Measurements from ENCODE around the gene FGFR3.

The FGFR3 gene

GRCh38 chr4:1787411-1788077 lies 5.5 kb upstream of the FGFR3 start:
- no peak for DNase-seq (ENCODE audit: low read depth in 1 of 2, low spot score in 1 of 2)

GRCh38 chr4:1788254-1788973 lies 4.7 kb upstream of the FGFR3 start:
- DNase-seq (ENCODE audit: low read depth in 1 of 2, low spot score in 1 of 2) = no peak

GRCh38 chr4:1789552-1789951 lies 3.5 kb upstream of the FGFR3 start:
- DNase-seq (ENCODE audit: low read depth in 1 of 2, low spot score in 1 of 2) = no peak

GRCh38 chr4:1790005-1790404 lies 3.1 kb upstream of the FGFR3 start:
- no peak for DNase-seq (ENCODE audit: low read depth in 1 of 2, low spot score in 1 of 2)

- DNase-seq (ENCODE audit: low read depth in 1 of 2, low spot score in 1 of 2) = no peak
Measured at GRCh38 chr4:1792158-1792831, 798 bp upstream of the FGFR3 start.

GRCh38 chr4:1793496-1793840 lies 375 bp downstream of the FGFR3 start:
- DNase-seq (ENCODE audit: low read depth in 1 of 2, low spot score in 1 of 2) = peak; percentile 9 to 28

- no peak for DNase-seq (ENCODE audit: low read depth in 1 of 2, low spot score in 1 of 2)
Measured at GRCh38 chr4:1793940-1794808, 1.1 kb downstream of the FGFR3 start.

- no peak for DNase-seq (ENCODE audit: low read depth in 1 of 2, low spot score in 1 of 2)
Measured at GRCh38 chr4:1794809-1795298, 1.8 kb downstream of the FGFR3 start.

- DNase-seq (ENCODE audit: low read depth in 1 of 2, low spot score in 1 of 2) = no peak
Measured at GRCh38 chr4:1795299-1796195, 2.5 kb downstream of the FGFR3 start.

- DNase-seq (ENCODE audit: low read depth in 1 of 2, low spot score in 1 of 2) = no peak
Measured at GRCh38 chr4:1796486-1797204, 3.6 kb downstream of the FGFR3 start.

- no peak for DNase-seq (ENCODE audit: low read depth in 1 of 2, low spot score in 1 of 2)
Measured at GRCh38 chr4:1797298-1797860, 4.3 kb downstream of the FGFR3 start.

GRCh38 chr4:1797861-1798579 lies 4.9 kb downstream of the FGFR3 start:
- DNase-seq (ENCODE audit: low read depth in 1 of 2, low spot score in 1 of 2) = no peak

GRCh38 chr4:1798580-1799386 lies 5.7 kb downstream of the FGFR3 start:
- no peak for DNase-seq (ENCODE audit: low read depth in 1 of 2, low spot score in 1 of 2)

- no peak for DNase-seq (ENCODE audit: low read depth in 1 of 2, low spot score in 1 of 2)
Measured at GRCh38 chr4:1799387-1800375, 6.6 kb downstream of the FGFR3 start.

- no peak for DNase-seq (ENCODE audit: low read depth in 1 of 2, low spot score in 1 of 2)
Measured at GRCh38 chr4:1800805-1801204, 7.7 kb downstream of the FGFR3 start.

GRCh38 chr4:1801286-1801958 lies 8.3 kb downstream of the FGFR3 start:
- no peak for DNase-seq (ENCODE audit: low read depth in 1 of 2, low spot score in 1 of 2)
